Heart left ventricle (tissue), 16 donors: ENCODE measurements around the gene CACNA2D3. TPM values are rescaled to one million over a fixed set of nuclear protein-coding genes. Genes with fewer than 3 reads are reported as not detected.

ENCODE experiments used
- ATAC-seq, 4 donors: fragments of 200-7000 bp; cut with Tn5 transposase; one replicate each; pipeline ENCODE4 v1.9.1; 2020 to 2022; ENCODE audit warnings: moderate library complexity in 4 of 4, mild to moderate bottlenecking in 3 of 4, moderate number of reproducible peaks in 1 of 4
- DNase-seq, 5 donors: peaks; one replicate each; pipeline ENCODE4 v3.0.0-alpha.2; 2020
- H3K27ac ChIP-seq, 12 donors: fragments of 200-600 bp; sonication (generic) in 4 of 12; one replicate each; pipeline versions ENCODE4 v1.5.0 to v1.8.0; 2016 to 2022; ENCODE audit warnings: mild to moderate bottlenecking in 2 of 12
- H3K27me3 ChIP-seq, 9 donors: fragments of 200-600 bp; sonication (generic) in 2 of 9; one replicate each; pipeline versions ENCODE4 v1.5.1 to v1.8.0; 2016 to 2022; ENCODE audit warnings: mild to moderate bottlenecking in 3 of 9
- H3K36me3 ChIP-seq, 9 donors: fragments of 200-600 bp; sonication (generic) in 2 of 9; one replicate each; pipeline versions ENCODE4 v1.5.0 to v1.8.0; 2018 to 2022; ENCODE audit warnings: mild to moderate bottlenecking in 2 of 9
- H3K4me1 ChIP-seq, 12 donors: fragments of 200-600 bp; sonication (generic) in 4 of 12; one replicate each; pipeline versions ENCODE4 v1.5.0 to v1.8.0; 2016 to 2022; ENCODE audit warnings: mild to moderate bottlenecking in 3 of 12
- H3K4me3 ChIP-seq, 12 donors: fragments of 200-600 bp; sonication (generic) in 4 of 12; one replicate each; pipeline versions ENCODE4 v1.5.0 to v1.8.0; 2017 to 2022; ENCODE audit warnings: mild to moderate bottlenecking in 9 of 12, moderate library complexity in 4 of 12
- H3K9me3 ChIP-seq, 12 donors: fragments of 200-600 bp; sonication (generic) in 4 of 12; one replicate each; pipeline versions ENCODE4 v1.5.0 to v1.8.0; 2016 to 2022; ENCODE audit warnings: mild to moderate bottlenecking in 1 of 12
- CTCF ChIP-seq, 12 donors: fragments of 200-600 bp; sonication (generic) in 4 of 12; IDR thresholded peaks; one replicate each; pipeline versions ENCODE4 v1.5.0 to v1.8.0; 2018 to 2022; ENCODE audit warnings: antibody characterized with exemption in 12 of 12, mild to moderate bottlenecking in 5 of 12
- POLR2A ChIP-seq, 2 donors: fragments of 450-650 bp; IDR thresholded peaks; one replicate each; pipeline ENCODE4 v1.6.1; 2017; ENCODE audit warnings: antibody characterized with exemption in 2 of 2, mild to moderate bottlenecking in 2 of 2, moderate library complexity in 2 of 2
- WGBS, 4 donors: extraction: QIAGEN DNeasy Blood & Tissue Kit in 2 of 4; methylation state at CpG; one replicate each; pipeline versions ENCODE4 v1.1.5 to v1.1.7; 2013 to 2018; 5-methylcytosine and 5-hydroxymethylcytosine counted together
- intact Hi-C, 10 donors: fragments of 100-400 bp; cut with DNase I; formaldehyde crosslinking; loops; one replicate each; pipeline versions ENCODE4 v1.11.1 to v1.14.2; 2022
- polyA plus RNA-seq, 2 donors: library from polyadenylated mRNA; stranded (reverse); fragments of 200-250 nt; gene quantifications; one replicate each; pipeline ENCODE4 v1.2.3, GENCODE V29; 2013
- total RNA-seq, 9 donors: library from RNA; depleted of rRNA in 2 of 9; stranded (reverse); fragments of >200 nt in 2 of 9; fragmentation: NEBNext Ultra II Directional in 3 of 9; extraction: Animal tissue kit (Norgen Biotek cat#: 25700) in 3 of 9; gene quantifications; one replicate each; pipeline versions ENCODE4 v1.1.0 to v1.2.4, GENCODE V29; 2016 to 2023
- donor health status: ischemic (EF 13 %, LVEDD 7.1; RV severe dilation, severe dysfunction).
- donor health status: healthy with polysubstance abuse.
- donor health status: DM: no; HTN: yes; CAD: no.
- donor health status: DM: no; HTN: no; CAD: no.
- donor health status: ischemic (EF 25% LVEDD 6.9; RV normal size, moderate dysfunction).
- donor health status: ischemic (EF 25% LVEDD 5.7; RV mildly dilated, moderate dysfunction).
- donor health status: healthy.
- donor health status: DM: yes; HTN: yes; CAD: no.
- donor health status: ischemic (EF 35%, LVEDD 5.7; RV mildly dilated, moderate dysfunction).
- donor health status: nonischemic (EF 11% LVEDD 7.7; RV severe dilation, severe dysfunction).
- donor health status: DM: yes; HTN: yes; CAD: no.
- donor health status: PGD.
- donor health status: ischemic (EF 29% LVEDD 5.4; RV normal size, mild dysfunction).
- donor health status: nonischemic (EF 23%, LVEDD 6.1; RV moderate dilation, normal function).

The CACNA2D3 gene
- total and polyA plus RNA-seq, 11 donors = 0.17 to 25.1 (median 12.8) TPM

- Histone ChIP-seq H3K9me3 (peaks cover 0 to 2% (median 0%) of the 10 kb centered on the region in 12 donors), H3K27me3 (no peaks in the 10 kb centered on the region), H3K4me1 (no peaks in the 10 kb centered on the region), H3K36me3 (no peaks in the 10 kb centered on the region), H3K27ac (no peak overlapping the region), H3K4me3 (no peak overlapping the region)
- intact Hi-C loops = no loop called here
- WGBS, 4 donors = 85 to 89% (median 87%) methylated on average over 6 of the region's 6 CpGs
- TF ChIP-seq CTCF (IDR thresholded peaks at IDR 0.05) (no peak), POLR2A (IDR thresholded peaks at IDR 0.05) (no peak)
- DNase-seq (no peak), ATAC-seq (no peak)
Observed at GRCh38 chr3:54681706-54682105, 559.4 kb downstream of the CACNA2D3 start.

DNA sequence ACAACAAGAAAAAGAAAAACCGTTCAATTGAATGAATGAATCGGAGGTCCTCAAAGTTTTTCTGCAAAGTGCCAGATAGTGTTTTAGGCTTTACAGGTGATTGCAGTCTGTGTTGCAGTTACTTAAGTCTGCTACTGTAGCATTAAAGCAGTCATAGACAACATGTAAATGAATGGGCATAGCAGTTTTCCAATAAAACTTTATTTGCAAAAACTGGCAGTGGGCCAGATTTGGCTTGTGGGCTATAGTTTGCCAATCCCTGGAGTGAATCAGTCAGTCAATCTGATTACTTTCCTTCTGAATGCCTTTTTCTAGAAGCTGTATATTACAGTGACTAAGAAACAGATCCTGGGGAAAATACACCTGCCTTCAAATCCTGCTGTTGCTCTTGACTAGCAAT lies 562.9 kb downstream of the CACNA2D3 start:
- intact Hi-C loops = no loop called here
- Histone ChIP-seq H3K4me3 (no peak overlapping the region), H3K4me1 (no peaks in the 10 kb centered on the region), H3K27ac (no peak overlapping the region), H3K36me3 (no peaks in the 10 kb centered on the region), H3K9me3 (peaks cover 0 to 2% (median 0%) of the 10 kb centered on the region in 12 donors), H3K27me3 (no peaks in the 10 kb centered on the region)
- TF ChIP-seq CTCF (IDR thresholded peaks at IDR 0.05) (no peak), POLR2A (IDR thresholded peaks at IDR 0.05) (no peak)
- ATAC-seq (no peak), DNase-seq (no peak)
- 87 to 93% (median 89%) methylated on average over 2 of the region's 2 CpGs for WGBS, 4 donors

- Histone ChIP-seq H3K4me3 (no peak overlapping the region), H3K9me3 (no peaks in the 10 kb centered on the region), H3K4me1 (no peaks in the 10 kb centered on the region), H3K27ac (no peak overlapping the region), H3K36me3 (no peaks in the 10 kb centered on the region), H3K27me3 (no peaks in the 10 kb centered on the region)
- ATAC-seq (peak in 2 of 4 donors; percentile 16 to 59), DNase-seq (no peak)
- 37 to 55% (median 39%) methylated on average over 2 of the region's 2 CpGs for WGBS, 4 donors
- TF ChIP-seq POLR2A (IDR thresholded peaks at IDR 0.05) = no peak
- no peak for TF ChIP-seq CTCF (IDR thresholded peaks at IDR 0.05)
- intact Hi-C loops = no loop called here
Observed at GRCh38 chr3:54691289-54691771, 569.0 kb downstream of the CACNA2D3 start.

- WGBS, 4 donors = 56 to 64% (median 61%) methylated on average over 3 of the region's 3 CpGs
- Histone ChIP-seq H3K9me3 (no peaks in the 10 kb centered on the region), H3K4me1 (no peaks in the 10 kb centered on the region), H3K27me3 (peaks cover 0 to 3% (median 0%) of the 10 kb centered on the region in 9 donors), H3K4me3 (no peak overlapping the region), H3K36me3 (no peaks in the 10 kb centered on the region), H3K27ac (no peak overlapping the region)
- intact Hi-C loops = no loop called here
- DNase-seq (no peak), ATAC-seq (no peak)
- TF ChIP-seq CTCF (IDR thresholded peaks at IDR 0.05) (no peak), POLR2A (IDR thresholded peaks at IDR 0.05) (no peak)
Observed at GRCh38 chr3:54696313-54696712, 574.0 kb downstream of the CACNA2D3 start.
